Astrocyte of the cerebellum (primary cell): ENCODE measurements around the gene ADRB1.

Experiments used
- DNase-seq: peaks from one replicate; pipeline ENCODE4 v3.0.0-alpha.2; 2011; ENCODE audit warnings: low read depth
- H3K4me3 ChIP-seq: 2 replicates; pipeline ENCODE4 v1.5.1; 2011; ENCODE audit warnings: mild to moderate bottlenecking, low read depth, low read length, moderate library complexity
- CTCF ChIP-seq: IDR thresholded peaks from 2 replicates; pipeline ENCODE4 v1.5.1; 2012; ENCODE audit warnings: low read length, low read depth, moderate library complexity, mild to moderate bottlenecking; ENCODE audit errors: missing control alignments
- in situ Hi-C: cut with HindIII; loops from 2 replicates; pipeline ENCODE4 v1.10.0; 2017; ENCODE audit warnings: low sequenced_read_pairs

Gene ADRB1

GRCh38 chr10:114087655-114088054 lies 44.0 kb downstream of the ADRB1 start:
- TF ChIP-seq CTCF, result no peak
- no peak for DNase-seq
- H3K4me3 ChIP-seq, result no peak overlapping the region
- in situ Hi-C loops, result no loop called here

- no peak overlapping the region for H3K4me3 ChIP-seq
- DNase-seq, result no peak
- TF ChIP-seq CTCF, result no peak
- in situ Hi-C loops, result no loop called here
Measured at GRCh38 chr10:114094795-114095194, 51.1 kb downstream of the ADRB1 start.

GRCh38 chr10:114095559-114096337 lies 52.1 kb downstream of the ADRB1 start:
- in situ Hi-C loops, result no loop called here
- no peak for DNase-seq
- no peak overlapping the region for H3K4me3 ChIP-seq
- TF ChIP-seq CTCF, result no peak
